HCT116 (cell line): Measurements from ENCODE around the gene CYP1A2. TPM values are rescaled to one million over a fixed set of nuclear protein-coding genes. Genes with fewer than 3 reads are reported as not detected.

ENCODE experiments used
- ATAC-seq: fragments of 200-7000 bp; cut with Tn5 transposase; 2 replicates; pipeline ENCODE4 v1.9.1; 2020; ENCODE audit warnings: mild to moderate bottlenecking, moderate library complexity
- BruUV-seq: library from RNA; stranded (reverse); fragments of 400-500 nt; replicated peaks from 2 replicates; lab custom pipeline; 2021; lab: Mats Ljungman, UMichigan
- CTCF ChIA-PET: fragments of 300-600 bp; sonication (Branson Sonifier 250); formaldehyde crosslinking; loops from one replicate; lab custom pipeline; 2021; ENCODE audit warnings: antibody characterized with exemption; lab: Charles Lee
- POLR2A ChIA-PET: fragments of 300-600, 350-600 bp; sonication (Branson Sonifier 250); formaldehyde crosslinking; loops from one replicate; lab custom pipeline; 2021; ENCODE audit warnings: antibody characterized with exemption; lab: Charles Lee
- RAD21 ChIA-PET, 2 experiments: fragments of 300-600 bp; sonication (Branson Sonifier 250); formaldehyde crosslinking; loops; one replicate each; lab custom pipeline; 2023; ENCODE audit warnings: low total read pairs in 2 of 2; ENCODE audit not compliant: uncharacterized antibody in 2 of 2, unreplicated experiment in 2 of 2, low non-redundant PET in 1 of 2; lab: Charles Lee
- DNase-seq: peaks from one replicate; pipeline ENCODE4 v3.0.0-alpha.2; 2010; ENCODE audit warnings: low read depth, low spot score
- H2AFZ ChIP-seq: fragments of 200-600 bp; shearing (Covaris generic), sonication (generic); 2 replicates; pipeline ENCODE4 v1.6.1; 2017; ENCODE audit warnings: low read depth, mixed run types, mixed read lengths, antibody characterized with exemption, low read length; ENCODE audit not compliant: poor library complexity, severe bottlenecking
- H3K27ac ChIP-seq: 2 replicates; pipeline ENCODE4 v1.5.1; 2012; ENCODE audit warnings: low read depth, low read length
- H3K27me3 ChIP-seq: fragments of 200-600 bp; sonication (generic); 2 replicates; pipeline ENCODE4 v1.6.1; 2016; ENCODE audit warnings: mixed run types, low read length, mixed read lengths; ENCODE audit not compliant: insufficient read depth
- H3K36me3 ChIP-seq, 2 experiments: fragments of 200-500 bp in 1 of 2; fragments of 200-600 bp in 1 of 2; sonication (Bioruptor generic) in 1 of 2; sonication (generic) in 1 of 2; 2 replicates each; pipeline versions ENCODE4 v1.5.1 to v1.6.1; 2014 to 2016; ENCODE audit warnings: low read length in 2 of 2, inconsistent platforms in 1 of 2, mixed read lengths in 1 of 2, mixed run types in 1 of 2; ENCODE audit not compliant: insufficient read depth in 2 of 2, control insufficient read depth in 1 of 2
- H3K4me1 ChIP-seq, 2 experiments: fragments of 200-600 bp in 1 of 2; sonication (generic) in 1 of 2; 2 replicates each; pipeline versions ENCODE4 v1.5.1 to v1.6.1; 2012 to 2017; ENCODE audit warnings: low read length in 2 of 2, inconsistent platforms in 1 of 2, mild to moderate bottlenecking in 1 of 2, mixed read lengths in 1 of 2, mixed run types in 1 of 2, moderate library complexity in 1 of 2; ENCODE audit not compliant: insufficient read depth in 2 of 2, control insufficient read depth in 1 of 2
- H3K4me2 ChIP-seq: fragments of 200-600 bp; sonication (generic); 2 replicates; pipeline ENCODE4 v1.6.1; 2017; ENCODE audit warnings: mixed run types, low read length, mixed read lengths
- H3K4me3 ChIP-seq, 2 experiments: fragments of 200-600 bp in 1 of 2; sonication (generic) in 1 of 2; replicated peaks in 1 of 2; 2 replicates each; pipeline ENCODE4 v1.5.1; 2011 to 2016; ENCODE audit warnings: low read length in 2 of 2, control low read depth in 1 of 2, low read depth in 1 of 2, mild to moderate bottlenecking in 1 of 2, mixed read lengths in 1 of 2, mixed run types in 1 of 2
- H3K79me2 ChIP-seq: fragments of 200-600 bp; sonication (generic); 2 replicates; pipeline ENCODE4 v1.6.1; 2017; ENCODE audit warnings: mild to moderate bottlenecking, mixed run types, low read length, moderate library complexity, mixed read lengths; ENCODE audit not compliant: insufficient read depth
- H3K9ac ChIP-seq: fragments of 200-600 bp; sonication (generic); 2 replicates; pipeline ENCODE4 v1.6.1; 2016; ENCODE audit warnings: low read length, mixed read lengths
- H3K9me2 ChIP-seq: fragments of 200-600 bp; sonication (generic), shearing (Covaris generic); 2 replicates; pipeline ENCODE4 v1.6.1; 2017; ENCODE audit warnings: mixed run types, mild to moderate bottlenecking, moderate library complexity; ENCODE audit not compliant: insufficient read depth
- H3K9me3 ChIP-seq, 2 experiments: fragments of 200-500 bp in 1 of 2; fragments of 200-600 bp in 1 of 2; sonication (Bioruptor generic) in 1 of 2; sonication (generic) in 1 of 2; 2 replicates each; pipeline ENCODE4 v1.6.1; 2014 to 2017; ENCODE audit warnings: low read length in 2 of 2, mixed read lengths in 2 of 2, inconsistent platforms in 1 of 2, low read depth in 1 of 2, mild to moderate bottlenecking in 1 of 2, mixed run types in 1 of 2, moderate library complexity in 1 of 2; ENCODE audit not compliant: control insufficient read depth in 1 of 2, insufficient read depth in 1 of 2
- H4K20me1 ChIP-seq: fragments of 200-600 bp; sonication (generic), shearing (Covaris generic); 2 replicates; pipeline ENCODE4 v1.6.1; 2017; ENCODE audit warnings: mixed run types, mild to moderate bottlenecking, moderate library complexity; ENCODE audit not compliant: insufficient read depth
- ATF3 ChIP-seq: IDR thresholded peaks from 2 replicates; pipeline ENCODE4 v1.6.1; 2012
- CBX3 ChIP-seq: IDR thresholded peaks from 2 replicates; pipeline ENCODE4 v1.6.1; 2012; ENCODE audit warnings: low read depth
- CEBPB ChIP-seq: IDR thresholded peaks from 2 replicates; pipeline ENCODE4 v1.6.1; 2012; ENCODE audit warnings: low read depth
- CTCF ChIP-seq, 3 experiments: fragments of 200-600 bp in 1 of 3; sonication (generic) in 1 of 3; IDR thresholded peaks in 2 of 3; conservative IDR thresholded peaks in 1 of 3; 2 replicates each; pipeline ENCODE4 v1.5.1; 2012 to 2017; ENCODE audit warnings: low read depth in 2 of 3, low read length in 2 of 3, antibody characterized with exemption in 1 of 3, borderline replicate concordance in 1 of 3, control low read depth in 1 of 3, mild to moderate bottlenecking in 1 of 3, mixed read lengths in 1 of 3, mixed run types in 1 of 3, moderate library complexity in 1 of 3; ENCODE audit not compliant: insufficient read depth in 1 of 3
- EGR1 ChIP-seq: IDR thresholded peaks from 2 replicates; pipeline ENCODE4 v1.6.1; 2012; ENCODE audit warnings: low read depth
- ELF1 ChIP-seq: IDR thresholded peaks from 2 replicates; pipeline ENCODE4 v1.6.1; 2012; ENCODE audit warnings: low read depth, borderline replicate concordance
- EZH2 ChIP-seq: fragments of 200-600 bp; sonication (generic); IDR thresholded peaks from 2 replicates; pipeline ENCODE4 v1.6.1; 2017; ENCODE audit warnings: antibody characterized with exemption, mixed run types
- FOSL1 ChIP-seq: IDR thresholded peaks from 2 replicates; pipeline ENCODE4 v1.6.1; 2012; ENCODE audit warnings: low read depth
- JUND ChIP-seq: IDR thresholded peaks from 2 replicates; pipeline ENCODE4 v1.6.1; 2012
- POLR2AphosphoS5 ChIP-seq: IDR thresholded peaks from 2 replicates; pipeline ENCODE4 v1.6.1; 2011; ENCODE audit warnings: mild to moderate bottlenecking, low read depth, low read length, moderate library complexity
- RAD21 ChIP-seq: IDR thresholded peaks from 2 replicates; pipeline ENCODE4 v1.6.1; 2012; ENCODE audit warnings: low read depth, mild to moderate bottlenecking
- REST ChIP-seq: IDR thresholded peaks from 2 replicates; pipeline ENCODE4 v1.6.1; 2012; ENCODE audit warnings: low read depth
- SIN3A ChIP-seq: IDR thresholded peaks from 2 replicates; pipeline ENCODE4 v1.6.1; 2012; ENCODE audit warnings: low read depth
- SP1 ChIP-seq: IDR thresholded peaks from 2 replicates; pipeline ENCODE4 v1.6.1; 2012; ENCODE audit warnings: low read depth
- SRF ChIP-seq: IDR thresholded peaks from 2 replicates; pipeline ENCODE4 v1.6.1; 2012; ENCODE audit warnings: low read depth
- TCF7L2 ChIP-seq: IDR thresholded peaks from 2 replicates; pipeline ENCODE4 v1.7.0; 2011; ENCODE audit warnings: borderline replicate concordance, inconsistent platforms; ENCODE audit not compliant: insufficient read depth, insufficient read length; ENCODE audit errors: extremely low read depth
- YY1 ChIP-seq: IDR thresholded peaks from 2 replicates; pipeline ENCODE4 v1.6.1; 2011; ENCODE audit warnings: low read length, low read depth, moderate library complexity, mild to moderate bottlenecking; ENCODE audit not compliant: insufficient replicate concordance; ENCODE audit errors: extremely low read depth
- ZBTB33 ChIP-seq: IDR thresholded peaks from 2 replicates; pipeline ENCODE4 v1.6.1; 2011; ENCODE audit warnings: mild to moderate bottlenecking, low read length, moderate library complexity; ENCODE audit not compliant: insufficient replicate concordance; ENCODE audit errors: extremely low read depth
- ZFX ChIP-seq: fragments of 450-650 bp; IDR thresholded peaks from 2 replicates; pipeline ENCODE4 v1.6.1; 2017
- ZNF274 ChIP-seq: fragments of 200-500 bp; sonication (Bioruptor generic); IDR thresholded peaks from 2 replicates; pipeline ENCODE4 v1.6.1; 2014; ENCODE audit warnings: mild to moderate bottlenecking, low read depth, low read length, inconsistent platforms
- intact Hi-C: fragments of 100-400 bp; cut with micrococcal nuclease; formaldehyde crosslinking; loops from 2 replicates; pipeline ENCODE4 v1.10.0; 2022
- total RNA-seq: library from RNA; stranded (reverse); gene quantifications from one replicate; pipeline ENCODE4 v1.2.1, GENCODE V29; 2021; ENCODE audit not compliant: unreplicated experiment

CYP1A2 gene
- total RNA-seq, 1 experiment from 2014 or later = not detected

- H4K20me1 ChIP-seq = no peaks in the 10 kb centered on the region
- no peak overlapping the region for H3K4me2 ChIP-seq
- H3K27me3 ChIP-seq = no peaks in the 10 kb centered on the region
- no peaks in the 10 kb centered on the region for H3K4me1 ChIP-seq
- ATAC-seq (no peak), DNase-seq (no peak)
- H3K36me3 ChIP-seq = no peaks in the 10 kb centered on the region
- no peak overlapping the region for H3K9ac ChIP-seq
- H3K4me3 ChIP-seq = no peak overlapping the region
- RAD21 ChIA-PET = no interaction called here
- no TSS peak for BruUV-seq
- H3K9me2 ChIP-seq = no peaks in the 10 kb centered on the region
- TF ChIP-seq ZFX (no peak), EGR1 (no peak), CBX3 (no peak), FOSL1 (no peak), RAD21 (no peak), POLR2AphosphoS5 (no peak), CTCF (IDR thresholded peaks at IDR 0.05 in 2 of 3, conservative IDR thresholded peaks at IDR 0.05 in 1 of 3; ENCODE audit: borderline replicate concordance in 1 of 3, insufficient read depth in 1 of 3, low read depth in 2 of 3, low read length in 2 of 3) (no peak), ZBTB33 (no peak), ELF1 (no peak), ZNF274 (no peak), JUND (no peak), REST (no peak), EZH2 (no peak), ATF3 (no peak), SIN3A (no peak), YY1 (no peak), TCF7L2 (no peak), SRF (no peak), SP1 (no peak), CEBPB (no peak)
- intact Hi-C loops = no loop called here
- H3K9me3 ChIP-seq = no peaks in the 10 kb centered on the region
- no peak overlapping the region for H2AFZ ChIP-seq
- CTCF ChIA-PET = no interaction called here
- H3K79me2 ChIP-seq = no peaks in the 10 kb centered on the region
- H3K27ac ChIP-seq = no peak overlapping the region
- POLR2A ChIA-PET = no interaction called here
These were observed 36.3 kb upstream of the CYP1A2 start for GRCh38 chr15:74712311-74712710.
